A549 (cell line): ENCODE results near the gene ARL11.

Experiments
- BHLHE40 ChIP-seq: IDR thresholded peaks from 2 replicates; pipeline ENCODE4 v1.6.1; 2012; ENCODE audit warnings: low read depth, low read length, inconsistent platforms
- CBX8 ChIP-seq: fragments of 200-600 bp; sonication (generic); IDR thresholded peaks from 2 replicates; pipeline ENCODE4 v1.6.1; 2016
- FOXS1 ChIP-seq: fragments of 250-450 bp; sonication (Bioruptor Pico); IDR thresholded peaks from 2 replicates; pipeline ENCODE4 v1.5.0; 2020; ENCODE audit warnings: mild to moderate bottlenecking, moderate library complexity
- HDAC2 ChIP-seq: fragments of 200-600 bp; sonication (generic); IDR thresholded peaks from 2 replicates; pipeline ENCODE4 v1.6.1; 2016
- HMGXB4 ChIP-seq: fragments of 250-450 bp; sonication (Bioruptor Pico); IDR thresholded peaks from 2 replicates; pipeline ENCODE4 v1.5.0; 2021; ENCODE audit warnings: mild to moderate bottlenecking, moderate library complexity, borderline replicate concordance
- POLR2A ChIP-seq: IDR thresholded peaks from 2 replicates; pipeline ENCODE4 v1.6.1; 2012; ENCODE audit warnings: mild to moderate bottlenecking, low read length
- RAD21 ChIP-seq, 2 experiments: fragments of >200 bp in 1 of 2; sonication (Bioruptor Twin) in 1 of 2; formaldehyde crosslinking in 1 of 2; IDR thresholded peaks in 1 of 2; conservative IDR thresholded peaks in 1 of 2; 2 replicates in 1 of 2; 3 replicates in 1 of 2; pipeline ENCODE4 v1.6.1; 2012 to 2018; ENCODE audit warnings: inconsistent platforms in 1 of 2
- RFX5 ChIP-seq: fragments of 450-650 bp; IDR thresholded peaks from 2 replicates; pipeline ENCODE4 v1.7.1; 2014; ENCODE audit warnings: antibody characterized with exemption, mild to moderate bottlenecking, moderate library complexity
- RNF2 ChIP-seq: fragments of 200-600 bp; sonication (generic); IDR thresholded peaks from 2 replicates; pipeline ENCODE4 v1.6.1; 2016; ENCODE audit warnings: low read depth, mild to moderate bottlenecking, antibody characterized with exemption, moderate library complexity, borderline replicate concordance
- TF ChIP-seq, protein P1 (sequence below): fragments of >200 bp; sonication (Bioruptor Twin); formaldehyde crosslinking; IDR thresholded peaks from 3 replicates; pipeline ENCODE4 v1.5.1; 2016
- TF ChIP-seq, protein P2 (sequence below): fragments of 450-650 bp; IDR thresholded peaks from 2 replicates; pipeline ENCODE4 v1.6.1; 2014; ENCODE audit warnings: antibody characterized with exemption

DNA sequence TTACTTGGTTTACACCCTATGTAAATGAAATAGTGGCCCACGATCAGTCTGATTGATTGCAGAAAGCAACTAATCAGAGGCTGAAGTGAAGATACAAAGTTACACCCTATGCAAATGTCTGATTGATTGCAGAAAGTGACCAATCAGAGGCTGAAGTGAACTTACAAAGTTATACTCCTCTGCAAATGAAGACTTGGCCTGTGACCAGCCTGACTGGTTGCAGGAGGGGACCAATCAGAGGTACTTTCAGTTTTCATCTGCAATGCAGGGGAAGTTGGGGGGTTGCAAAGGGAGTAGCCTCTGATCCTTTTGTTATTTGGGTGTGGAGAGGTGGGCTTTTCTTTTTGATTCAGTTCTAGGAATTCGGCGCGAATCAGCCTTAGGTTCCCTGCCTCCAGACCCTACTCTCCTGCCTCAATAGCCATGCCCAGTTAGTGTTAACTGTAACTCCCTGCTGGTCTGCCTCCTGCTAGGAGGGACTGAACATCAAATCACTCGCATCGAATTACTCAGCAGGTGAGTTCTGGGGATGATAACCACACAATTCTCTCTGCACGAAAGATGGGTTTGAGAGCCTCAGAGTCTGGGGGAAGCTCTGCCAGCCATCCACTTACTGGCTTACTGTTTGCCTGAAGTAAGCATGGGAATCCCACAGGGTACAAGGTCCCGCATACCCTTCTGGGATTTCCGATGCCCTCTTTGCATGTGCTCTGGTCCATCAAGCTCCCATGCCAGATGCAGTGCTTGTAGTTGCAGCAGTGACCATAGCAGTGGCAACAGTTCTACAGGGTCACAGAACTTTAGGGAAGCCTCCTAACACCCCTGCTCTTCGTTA, 7.5 kb downstream of the ARL11 start:
- TF ChIP-seq POLR2A, result no peak
- TF ChIP-seq RNF2, result no peak
- TF ChIP-seq, protein P1, sequence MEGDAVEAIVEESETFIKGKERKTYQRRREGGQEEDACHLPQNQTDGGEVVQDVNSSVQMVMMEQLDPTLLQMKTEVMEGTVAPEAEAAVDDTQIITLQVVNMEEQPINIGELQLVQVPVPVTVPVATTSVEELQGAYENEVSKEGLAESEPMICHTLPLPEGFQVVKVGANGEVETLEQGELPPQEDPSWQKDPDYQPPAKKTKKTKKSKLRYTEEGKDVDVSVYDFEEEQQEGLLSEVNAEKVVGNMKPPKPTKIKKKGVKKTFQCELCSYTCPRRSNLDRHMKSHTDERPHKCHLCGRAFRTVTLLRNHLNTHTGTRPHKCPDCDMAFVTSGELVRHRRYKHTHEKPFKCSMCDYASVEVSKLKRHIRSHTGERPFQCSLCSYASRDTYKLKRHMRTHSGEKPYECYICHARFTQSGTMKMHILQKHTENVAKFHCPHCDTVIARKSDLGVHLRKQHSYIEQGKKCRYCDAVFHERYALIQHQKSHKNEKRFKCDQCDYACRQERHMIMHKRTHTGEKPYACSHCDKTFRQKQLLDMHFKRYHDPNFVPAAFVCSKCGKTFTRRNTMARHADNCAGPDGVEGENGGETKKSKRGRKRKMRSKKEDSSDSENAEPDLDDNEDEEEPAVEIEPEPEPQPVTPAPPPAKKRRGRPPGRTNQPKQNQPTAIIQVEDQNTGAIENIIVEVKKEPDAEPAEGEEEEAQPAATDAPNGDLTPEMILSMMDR, result no peak
- TF ChIP-seq, protein P2, sequence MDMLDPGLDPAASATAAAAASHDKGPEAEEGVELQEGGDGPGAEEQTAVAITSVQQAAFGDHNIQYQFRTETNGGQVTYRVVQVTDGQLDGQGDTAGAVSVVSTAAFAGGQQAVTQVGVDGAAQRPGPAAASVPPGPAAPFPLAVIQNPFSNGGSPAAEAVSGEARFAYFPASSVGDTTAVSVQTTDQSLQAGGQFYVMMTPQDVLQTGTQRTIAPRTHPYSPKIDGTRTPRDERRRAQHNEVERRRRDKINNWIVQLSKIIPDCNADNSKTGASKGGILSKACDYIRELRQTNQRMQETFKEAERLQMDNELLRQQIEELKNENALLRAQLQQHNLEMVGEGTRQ, result no peak
- TF ChIP-seq FOXS1 (CRISPR knock-in tag), result no peak
- no peak for TF ChIP-seq BHLHE40
- no peak for TF ChIP-seq HDAC2
- TF ChIP-seq RAD21 (conservative IDR thresholded peaks at IDR 0.05 in 1 of 2, IDR thresholded peaks at IDR 0.05 in 1 of 2), result no peak
- TF ChIP-seq HMGXB4 (CRISPR knock-in tag), result no peak
- TF ChIP-seq RFX5, result no peak
- no peak for TF ChIP-seq CBX8
